ENCODE results near the gene ZFPM1. TPM values are rescaled to one million over a fixed set of nuclear protein-coding genes. Genes with fewer than 3 reads are reported as not detected.

The ZFPM1 gene
- total RNA-seq, 1 experiment from 2014 or later, result 14.6 TPM

DNA sequence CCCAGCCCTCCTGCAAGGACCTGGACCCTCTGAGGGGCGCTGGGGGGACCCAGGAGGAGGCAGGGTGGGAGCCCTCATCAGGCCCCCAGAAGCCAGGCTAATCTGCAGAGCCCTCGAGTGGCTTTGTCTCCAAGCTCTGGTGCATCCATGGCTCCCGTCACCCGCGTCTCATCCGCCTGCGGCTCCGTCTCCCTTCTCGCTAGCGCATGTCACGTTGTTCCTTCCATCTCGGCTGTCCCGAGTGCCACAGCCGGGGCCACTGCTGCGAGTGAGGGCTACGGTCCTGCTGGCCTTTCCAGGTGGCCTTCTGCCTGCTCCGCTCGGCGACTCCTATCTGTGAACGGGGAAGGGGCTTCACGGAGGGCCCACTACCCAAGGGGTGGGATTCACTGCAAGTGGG is 53.6 kb downstream of the ZFPM1 start (continued):
- TF ChIP-seq, protein P1, sequence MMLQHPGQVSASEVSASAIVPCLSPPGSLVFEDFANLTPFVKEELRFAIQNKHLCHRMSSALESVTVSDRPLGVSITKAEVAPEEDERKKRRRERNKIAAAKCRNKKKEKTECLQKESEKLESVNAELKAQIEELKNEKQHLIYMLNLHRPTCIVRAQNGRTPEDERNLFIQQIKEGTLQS (IDR thresholded peaks at IDR 0.05), result no peak
- TF ChIP-seq EZH2 (IDR thresholded peaks at IDR 0.05) (no peak), EZH2phosphoT487 (IDR thresholded peaks at IDR 0.05; ENCODE audit: borderline replicate concordance) (no peak), EGR1 (IDR thresholded peaks at IDR 0.05; ENCODE audit: low read depth) (no peak), ZNF274 (IDR thresholded peaks at IDR 0.05; ENCODE audit: low read depth, low read length) (no peak)
- TF ChIP-seq, protein P2, sequence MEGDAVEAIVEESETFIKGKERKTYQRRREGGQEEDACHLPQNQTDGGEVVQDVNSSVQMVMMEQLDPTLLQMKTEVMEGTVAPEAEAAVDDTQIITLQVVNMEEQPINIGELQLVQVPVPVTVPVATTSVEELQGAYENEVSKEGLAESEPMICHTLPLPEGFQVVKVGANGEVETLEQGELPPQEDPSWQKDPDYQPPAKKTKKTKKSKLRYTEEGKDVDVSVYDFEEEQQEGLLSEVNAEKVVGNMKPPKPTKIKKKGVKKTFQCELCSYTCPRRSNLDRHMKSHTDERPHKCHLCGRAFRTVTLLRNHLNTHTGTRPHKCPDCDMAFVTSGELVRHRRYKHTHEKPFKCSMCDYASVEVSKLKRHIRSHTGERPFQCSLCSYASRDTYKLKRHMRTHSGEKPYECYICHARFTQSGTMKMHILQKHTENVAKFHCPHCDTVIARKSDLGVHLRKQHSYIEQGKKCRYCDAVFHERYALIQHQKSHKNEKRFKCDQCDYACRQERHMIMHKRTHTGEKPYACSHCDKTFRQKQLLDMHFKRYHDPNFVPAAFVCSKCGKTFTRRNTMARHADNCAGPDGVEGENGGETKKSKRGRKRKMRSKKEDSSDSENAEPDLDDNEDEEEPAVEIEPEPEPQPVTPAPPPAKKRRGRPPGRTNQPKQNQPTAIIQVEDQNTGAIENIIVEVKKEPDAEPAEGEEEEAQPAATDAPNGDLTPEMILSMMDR (IDR thresholded peaks at IDR 0.05 in 2 of 3, conservative IDR thresholded peaks at IDR 0.05 in 1 of 3; ENCODE audit: borderline replicate concordance in 1 of 3, insufficient read depth in 1 of 3, low read depth in 2 of 3, low read length in 2 of 3), result no peak

DNA sequence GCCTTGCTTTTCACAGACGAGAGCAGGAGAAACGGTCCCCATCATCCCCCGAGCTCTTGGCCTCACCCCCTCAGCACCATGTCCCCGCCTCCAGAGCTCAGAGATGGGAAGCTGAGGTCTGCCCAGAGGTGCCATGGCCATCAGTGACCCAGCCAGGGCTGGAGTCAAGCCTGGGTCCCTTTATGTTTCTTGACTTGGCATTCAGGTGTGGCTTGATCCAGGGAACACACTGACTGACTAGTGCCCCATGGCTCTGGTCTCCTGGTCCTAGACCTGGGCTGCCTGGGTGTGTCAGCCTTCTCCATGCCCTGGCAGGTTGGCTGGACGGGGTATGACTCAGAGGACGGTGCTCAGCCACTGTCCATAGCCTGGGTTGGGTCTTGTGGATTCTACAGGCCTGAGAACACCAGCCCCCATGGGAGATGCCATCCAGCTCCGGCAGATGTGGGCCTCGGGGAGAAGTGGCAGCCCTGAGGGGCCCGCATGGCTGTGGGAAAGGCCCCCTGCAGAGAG is 54.2 kb downstream of the ZFPM1 start:
- Histone ChIP-seq H3K27me3 (ENCODE audit: insufficient read depth, low read length) (no peaks in the 10 kb centered on the region), H3K36me3 (ENCODE audit: control insufficient read depth in 1 of 2, insufficient read depth in 2 of 2, low read length in 2 of 2) (no peaks in the 10 kb centered on the region), H2AFZ (ENCODE audit: low read depth, low read length, poor library complexity, severe bottlenecking) (no peak overlapping the region), H3K4me3 (replicated peaks in 1 of 2; ENCODE audit: low read depth in 1 of 2, low read length in 2 of 2) (no peak overlapping the region), H3K9me3 (ENCODE audit: control insufficient read depth in 1 of 2, insufficient read depth in 1 of 2, low read depth in 1 of 2, low read length in 2 of 2) (no peaks in the 10 kb centered on the region), H3K27ac (ENCODE audit: low read depth, low read length) (no peak overlapping the region), H3K4me2 (ENCODE audit: low read length) (no peak overlapping the region), H3K79me2 (ENCODE audit: insufficient read depth, low read length) (no peaks in the 10 kb centered on the region), H3K4me1 (ENCODE audit: control insufficient read depth in 1 of 2, insufficient read depth in 2 of 2, low read length in 2 of 2) (peaks cover 6 to 17% of the 10 kb centered on the region in 2 experiments; a peak in 3 of 4 replicates), H3K9me2 (ENCODE audit: insufficient read depth) (no peaks in the 10 kb centered on the region), H3K9ac (ENCODE audit: low read length) (no peak overlapping the region), H4K20me1 (ENCODE audit: insufficient read depth) (no peaks in the 10 kb centered on the region)
- RAD21 ChIA-PET (ENCODE audit: low non-redundant PET in 1 of 2, low total read pairs in 2 of 2, uncharacterized antibody in 2 of 2, unreplicated experiment in 2 of 2), result no interaction called here
- no peak for TF ChIP-seq EZH2 (IDR thresholded peaks at IDR 0.05)
- TF ChIP-seq ZFX (IDR thresholded peaks at IDR 0.05), result no peak
- TF ChIP-seq, protein P2 (IDR thresholded peaks at IDR 0.05 in 2 of 3, conservative IDR thresholded peaks at IDR 0.05 in 1 of 3; ENCODE audit: borderline replicate concordance in 1 of 3, insufficient read depth in 1 of 3, low read depth in 2 of 3, low read length in 2 of 3), result no peak
- TF ChIP-seq JUND (IDR thresholded peaks at IDR 0.05), result no peak
- no peak for TF ChIP-seq ZNF274 (IDR thresholded peaks at IDR 0.05; ENCODE audit: low read depth, low read length)
- TF ChIP-seq FOSL1 (IDR thresholded peaks at IDR 0.05; ENCODE audit: low read depth), result no peak
- no peak for TF ChIP-seq EZH2phosphoT487 (IDR thresholded peaks at IDR 0.05; ENCODE audit: borderline replicate concordance)
- TF ChIP-seq SP1 (IDR thresholded peaks at IDR 0.05; ENCODE audit: low read depth), result no peak
- TF ChIP-seq, protein P3, sequence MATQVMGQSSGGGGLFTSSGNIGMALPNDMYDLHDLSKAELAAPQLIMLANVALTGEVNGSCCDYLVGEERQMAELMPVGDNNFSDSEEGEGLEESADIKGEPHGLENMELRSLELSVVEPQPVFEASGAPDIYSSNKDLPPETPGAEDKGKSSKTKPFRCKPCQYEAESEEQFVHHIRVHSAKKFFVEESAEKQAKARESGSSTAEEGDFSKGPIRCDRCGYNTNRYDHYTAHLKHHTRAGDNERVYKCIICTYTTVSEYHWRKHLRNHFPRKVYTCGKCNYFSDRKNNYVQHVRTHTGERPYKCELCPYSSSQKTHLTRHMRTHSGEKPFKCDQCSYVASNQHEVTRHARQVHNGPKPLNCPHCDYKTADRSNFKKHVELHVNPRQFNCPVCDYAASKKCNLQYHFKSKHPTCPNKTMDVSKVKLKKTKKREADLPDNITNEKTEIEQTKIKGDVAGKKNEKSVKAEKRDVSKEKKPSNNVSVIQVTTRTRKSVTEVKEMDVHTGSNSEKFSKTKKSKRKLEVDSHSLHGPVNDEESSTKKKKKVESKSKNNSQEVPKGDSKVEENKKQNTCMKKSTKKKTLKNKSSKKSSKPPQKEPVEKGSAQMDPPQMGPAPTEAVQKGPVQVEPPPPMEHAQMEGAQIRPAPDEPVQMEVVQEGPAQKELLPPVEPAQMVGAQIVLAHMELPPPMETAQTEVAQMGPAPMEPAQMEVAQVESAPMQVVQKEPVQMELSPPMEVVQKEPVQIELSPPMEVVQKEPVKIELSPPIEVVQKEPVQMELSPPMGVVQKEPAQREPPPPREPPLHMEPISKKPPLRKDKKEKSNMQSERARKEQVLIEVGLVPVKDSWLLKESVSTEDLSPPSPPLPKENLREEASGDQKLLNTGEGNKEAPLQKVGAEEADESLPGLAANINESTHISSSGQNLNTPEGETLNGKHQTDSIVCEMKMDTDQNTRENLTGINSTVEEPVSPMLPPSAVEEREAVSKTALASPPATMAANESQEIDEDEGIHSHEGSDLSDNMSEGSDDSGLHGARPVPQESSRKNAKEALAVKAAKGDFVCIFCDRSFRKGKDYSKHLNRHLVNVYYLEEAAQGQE (IDR thresholded peaks at IDR 0.05; ENCODE audit: low read depth), result no peak
- no peak for TF ChIP-seq CEBPB (IDR thresholded peaks at IDR 0.05; ENCODE audit: low read depth)
- intact Hi-C loops (cut with micrococcal nuclease), result no loop called here
- no TSS peak for BruUV-seq (replicated peaks)
- CTCF ChIA-PET, result no interaction called here
- POLR2A ChIA-PET, result no interaction called here
- ATAC-seq, result no peak
- DNase-seq (ENCODE audit: low read depth, low spot score), result no peak

Data from HCT116 (cell line).